Gastrocnemius medialis (tissue), 4 donors: ENCODE data around the gene MMP19. TPM values are rescaled to one million over a fixed set of nuclear protein-coding genes. Genes with fewer than 3 reads are reported as not detected.

Source experiments
- ATAC-seq, 2 donors: fragments of 150-250 bp; one replicate each; pipeline ENCODE4 v1.9.1; 2016
- DNase-seq, 2 donors: peaks; one replicate each; pipeline ENCODE4 v3.0.0-alpha.2; 2019
- H3K27ac ChIP-seq, 4 donors: fragments of 200-600 bp; sonication (generic); 1 replicate in 1 of 4; 2 replicates in 3 of 4; pipeline ENCODE4 v1.5.1; 2016 to 2018; ENCODE audit warnings: mild to moderate bottlenecking in 2 of 4, moderate library complexity in 1 of 4
- H3K27me3 ChIP-seq, 3 donors: fragments of 200-600 bp; sonication (generic) in 2 of 3; 1 replicate in 1 of 3; 2 replicates in 2 of 3; pipeline versions ENCODE4 v1.5.1 to v1.6.0; 2016 to 2019; ENCODE audit warnings: mild to moderate bottlenecking in 1 of 3, moderate library complexity in 1 of 3
- H3K36me3 ChIP-seq, 2 donors: fragments of 200-600 bp; sonication (generic) in 1 of 2; one replicate each; pipeline ENCODE4 v1.5.1; 2017 to 2018
- H3K4me1 ChIP-seq, 2 donors: fragments of 200-600 bp; sonication (generic) in 1 of 2; one replicate each; pipeline ENCODE4 v1.5.1; 2016 to 2017; ENCODE audit warnings: mild to moderate bottlenecking in 2 of 2
- H3K4me3 ChIP-seq, 4 donors: fragments of 200-600 bp; sonication (generic) in 3 of 4; 1 replicate in 1 of 4; 2 replicates in 3 of 4; pipeline ENCODE4 v1.5.1; 2016 to 2019; ENCODE audit warnings: mild to moderate bottlenecking in 2 of 4
- H3K9me3 ChIP-seq, 3 donors: fragments of 200-600 bp; sonication (generic) in 2 of 3; 1 replicate in 1 of 3; 2 replicates in 2 of 3; pipeline ENCODE4 v1.5.1; 2016 to 2019
- POLR2A ChIP-seq, 2 donors: fragments of 450-650 bp; IDR thresholded peaks; one replicate each; pipeline ENCODE4 v1.6.1; 2017; ENCODE audit warnings: antibody characterized with exemption in 2 of 2, mild to moderate bottlenecking in 2 of 2, moderate library complexity in 2 of 2
- in situ Hi-C, 4 donors: fragments of 200-750 bp; cut with MboI; loops; one replicate each; pipeline versions ENCODE4 v1.15.0 to v1.8.0; 2017; ENCODE audit warnings: low sequenced_read_pairs in 4 of 4
- intact Hi-C: fragments of 100-400 bp; cut with DNase I; formaldehyde crosslinking; loops from one replicate; pipeline ENCODE4 v1.15.1; 2023; ENCODE audit warnings: low total_unique reads
- total RNA-seq, 4 donors: library from RNA; depleted of rRNA; stranded (reverse); fragments of >200 nt; gene quantifications; one replicate each; pipeline versions ENCODE4 v1.1.0 to v1.2.3, GENCODE V29; 2016
- TF ChIP-seq, protein P1 (sequence below), 5 experiments: fragments of 450-650 bp in 3 of 5; fragments of 200-600 bp in 2 of 5; sonication (generic) in 2 of 5; IDR thresholded peaks in 4 of 5; conservative IDR thresholded peaks in 1 of 5; 1 replicate in 4 of 5; 2 replicates in 1 of 5; pipeline ENCODE4 v1.5.1; 2016 to 2019; ENCODE audit warnings: antibody characterized with exemption in 5 of 5, mild to moderate bottlenecking in 3 of 5, moderate library complexity in 3 of 5

MMP19 gene
- total RNA-seq, 4 donors from 2014 or later = 0.44 to 3.1 (median 1.8) TPM

DNA sequence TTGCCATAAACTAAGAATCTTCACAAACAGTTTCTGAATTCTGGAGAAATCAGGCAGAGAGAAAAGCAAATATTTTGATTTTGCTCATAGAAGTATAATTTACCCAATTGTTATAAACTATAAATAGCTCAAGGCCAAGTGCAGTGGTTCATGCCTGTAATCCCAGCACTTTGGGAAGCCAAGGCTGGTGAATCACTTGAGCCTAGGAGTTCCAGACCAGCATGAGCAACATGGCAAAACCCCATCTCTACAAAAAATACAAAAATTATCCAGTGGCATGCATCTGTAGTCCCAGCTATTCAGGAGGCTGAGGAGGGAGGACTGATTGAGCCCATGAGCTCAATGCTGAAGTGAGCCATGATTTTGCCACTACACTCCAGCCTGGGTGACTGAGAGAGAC, 19.6 kb upstream of the MMP19 start:
- H3K9me3 ChIP-seq = no peaks in the 10 kb centered on the region
- DNase-seq = no peak
- ATAC-seq = no peak
- intact Hi-C loops (no loop called here), in situ Hi-C loops (no loop called here)
- no peaks in the 10 kb centered on the region for H3K36me3 ChIP-seq
- H3K27me3 ChIP-seq = no peaks in the 10 kb centered on the region
- TF ChIP-seq, protein P1, sequence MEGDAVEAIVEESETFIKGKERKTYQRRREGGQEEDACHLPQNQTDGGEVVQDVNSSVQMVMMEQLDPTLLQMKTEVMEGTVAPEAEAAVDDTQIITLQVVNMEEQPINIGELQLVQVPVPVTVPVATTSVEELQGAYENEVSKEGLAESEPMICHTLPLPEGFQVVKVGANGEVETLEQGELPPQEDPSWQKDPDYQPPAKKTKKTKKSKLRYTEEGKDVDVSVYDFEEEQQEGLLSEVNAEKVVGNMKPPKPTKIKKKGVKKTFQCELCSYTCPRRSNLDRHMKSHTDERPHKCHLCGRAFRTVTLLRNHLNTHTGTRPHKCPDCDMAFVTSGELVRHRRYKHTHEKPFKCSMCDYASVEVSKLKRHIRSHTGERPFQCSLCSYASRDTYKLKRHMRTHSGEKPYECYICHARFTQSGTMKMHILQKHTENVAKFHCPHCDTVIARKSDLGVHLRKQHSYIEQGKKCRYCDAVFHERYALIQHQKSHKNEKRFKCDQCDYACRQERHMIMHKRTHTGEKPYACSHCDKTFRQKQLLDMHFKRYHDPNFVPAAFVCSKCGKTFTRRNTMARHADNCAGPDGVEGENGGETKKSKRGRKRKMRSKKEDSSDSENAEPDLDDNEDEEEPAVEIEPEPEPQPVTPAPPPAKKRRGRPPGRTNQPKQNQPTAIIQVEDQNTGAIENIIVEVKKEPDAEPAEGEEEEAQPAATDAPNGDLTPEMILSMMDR (IDR thresholded peaks at IDR 0.05 in 4 of 5, conservative IDR thresholded peaks at IDR 0.05 in 1 of 5) = no peak
- TF ChIP-seq POLR2A (IDR thresholded peaks at IDR 0.05) = no peak
- no peak overlapping the region for H3K4me3 ChIP-seq
- no peak overlapping the region for H3K27ac ChIP-seq
- H3K4me1 ChIP-seq = no peaks in the 10 kb centered on the region

DNA sequence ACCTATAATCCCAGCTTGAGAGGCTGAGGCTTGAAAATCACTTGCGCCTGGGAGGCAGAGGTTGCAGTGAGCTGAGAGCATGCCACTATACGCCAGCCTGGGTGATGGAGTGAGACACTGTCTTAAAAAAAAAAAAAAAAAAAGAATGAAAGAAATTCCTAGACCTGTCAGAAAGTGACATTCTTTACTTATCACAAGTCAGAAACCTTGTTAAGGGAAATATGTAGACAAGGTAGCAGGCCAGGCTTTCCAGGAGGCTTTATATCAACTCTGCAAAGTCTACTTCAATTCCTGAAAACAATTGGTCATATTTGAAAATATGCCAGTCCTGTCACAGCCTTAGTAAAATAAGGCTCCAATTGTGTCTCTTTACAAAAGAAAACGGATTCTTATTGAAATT, 19.1 kb upstream of the MMP19 start:
- Histone ChIP-seq H3K4me1 (no peaks in the 10 kb centered on the region), H3K4me3 (no peak overlapping the region), H3K27ac (no peak overlapping the region), H3K36me3 (no peaks in the 10 kb centered on the region), H3K9me3 (no peaks in the 10 kb centered on the region), H3K27me3 (no peaks in the 10 kb centered on the region)
- ATAC-seq (no peak), DNase-seq (no peak)
- intact Hi-C loops (no loop called here), in situ Hi-C loops (no loop called here)
- TF ChIP-seq, protein P1 (IDR thresholded peaks at IDR 0.05 in 4 of 5, conservative IDR thresholded peaks at IDR 0.05 in 1 of 5) = no peak
- TF ChIP-seq POLR2A (IDR thresholded peaks at IDR 0.05) = no peak

GRCh38 chr12:55861396-55861795, 18.7 kb upstream of the MMP19 start:
- Histone ChIP-seq H3K9me3 (no peaks in the 10 kb centered on the region), H3K27me3 (no peaks in the 10 kb centered on the region), H3K27ac (no peak overlapping the region), H3K4me1 (no peaks in the 10 kb centered on the region), H3K4me3 (no peak overlapping the region), H3K36me3 (no peaks in the 10 kb centered on the region)
- in situ Hi-C loops (no loop called here), intact Hi-C loops (no loop called here)
- DNase-seq (no peak), ATAC-seq (no peak)
- no peak for TF ChIP-seq POLR2A (IDR thresholded peaks at IDR 0.05)
- TF ChIP-seq, protein P1 (IDR thresholded peaks at IDR 0.05 in 4 of 5, conservative IDR thresholded peaks at IDR 0.05 in 1 of 5) = no peak

DNA sequence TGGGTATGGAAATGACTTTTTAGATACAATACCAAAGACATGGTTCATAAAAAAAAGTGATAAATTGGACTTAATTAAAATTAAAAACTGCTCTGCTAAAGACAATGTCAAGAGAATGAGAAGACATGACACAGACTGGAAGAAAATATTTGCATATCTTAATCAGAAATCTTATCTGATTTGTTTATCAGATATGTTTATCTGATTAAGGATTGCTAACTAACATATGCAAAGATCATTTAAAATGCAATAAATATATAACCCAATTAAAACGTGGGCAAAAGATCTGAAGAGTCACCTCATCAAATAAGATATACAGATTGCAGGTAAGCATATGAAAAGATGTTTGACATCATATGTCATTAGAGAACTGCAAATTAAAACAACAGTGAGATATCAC, 10.0 kb upstream of the MMP19 start:
- Histone ChIP-seq H3K4me3 (no peak overlapping the region), H3K9me3 (no peaks in the 10 kb centered on the region), H3K4me1 (no peaks in the 10 kb centered on the region), H3K36me3 (no peaks in the 10 kb centered on the region), H3K27me3 (peaks cover 0 to 11% (median 6%) of the 10 kb centered on the region in 3 donors), H3K27ac (no peak overlapping the region)
- no peak for ATAC-seq
- DNase-seq = no peak
- TF ChIP-seq, protein P1 (IDR thresholded peaks at IDR 0.05 in 4 of 5, conservative IDR thresholded peaks at IDR 0.05 in 1 of 5) = no peak
- TF ChIP-seq POLR2A (IDR thresholded peaks at IDR 0.05) = no peak
- in situ Hi-C loops = no loop called here
- intact Hi-C loops = no loop called here

GRCh38 chr12:55850893-55851292, 8.2 kb upstream of the MMP19 start:
- H3K4me3 ChIP-seq = no peak overlapping the region
- H3K36me3 ChIP-seq = no peaks in the 10 kb centered on the region
- H3K4me1 ChIP-seq = peaks cover 0 to 3% of the 10 kb centered on the region in 2 donors
- DNase-seq = no peak
- no peaks in the 10 kb centered on the region for H3K9me3 ChIP-seq
- intact Hi-C loops = no loop called here
- in situ Hi-C loops = no loop called here
- H3K27ac ChIP-seq = no peak overlapping the region
- no peak for ATAC-seq
- H3K27me3 ChIP-seq = peaks cover 0 to 11% (median 6%) of the 10 kb centered on the region in 3 donors
- no peak for TF ChIP-seq POLR2A (IDR thresholded peaks at IDR 0.05)
- TF ChIP-seq, protein P1 (IDR thresholded peaks at IDR 0.05 in 4 of 5, conservative IDR thresholded peaks at IDR 0.05 in 1 of 5) = no peak
